Stimulated activated CD8-positive, alpha-beta memory T cell treated with anti-CD3 and anti-CD28 coated beads, Interleukin-7, amount 100 ng/mL, for 1 hour (primary cell): ENCODE data around the gene GPN2.
"Not testable (repeated sequence)": the region's sequence is repeated elsewhere in the genome, so short reads cannot be mapped to it uniquely, and the experiment has no call there.

Experiments
- DNase-seq, 2 donors: peaks; one replicate each; pipeline ENCODE4 v3.0.0-alpha.2; 2020; ENCODE audit warnings: low read depth in 2 of 2

The GPN2 gene

GRCh38 chr1:26900815-26901511, 10.9 kb upstream of the GPN2 start:
- DNase-seq: no peak

DNA sequence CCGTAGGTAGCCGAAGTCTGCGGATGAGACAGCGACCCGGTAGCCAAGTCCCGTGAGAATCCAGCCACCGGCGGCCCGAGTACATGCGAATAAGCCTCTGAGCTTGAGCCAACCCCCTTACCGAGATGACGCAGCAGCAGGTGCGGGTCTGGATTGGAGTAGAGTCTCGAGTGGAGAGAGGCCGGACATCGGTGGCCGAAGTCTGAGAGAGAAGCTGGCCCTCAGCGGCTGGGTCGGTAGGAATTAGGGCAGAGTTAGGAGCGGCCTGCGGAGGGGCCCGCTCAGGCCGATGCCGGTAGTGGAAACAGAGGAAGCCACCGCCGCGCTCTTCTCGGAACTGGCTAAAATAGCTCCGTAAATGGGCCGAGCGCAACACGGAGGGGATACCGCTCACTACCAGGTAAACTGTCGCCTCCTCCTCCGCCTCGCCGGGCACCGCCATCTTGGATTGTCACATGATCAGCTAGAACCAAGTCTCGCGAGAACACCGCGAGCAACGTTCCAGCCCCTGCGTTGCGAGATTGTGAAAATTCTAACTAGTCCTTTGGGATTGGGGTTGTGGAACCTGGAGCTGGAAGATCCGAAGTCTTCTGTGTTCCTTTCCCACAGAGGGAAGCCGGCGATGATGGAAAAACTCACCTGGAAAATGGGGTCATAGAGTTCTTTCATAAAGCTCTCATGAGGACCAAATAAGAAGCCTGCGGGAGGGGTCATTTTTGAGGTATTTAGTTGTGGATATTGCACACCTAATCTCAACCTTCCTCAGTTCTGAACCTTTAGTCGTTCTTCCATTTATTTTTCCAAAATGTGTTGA, 10.1 kb upstream of the GPN2 start, which contains the start of gene GPATCH3:
GPATCH3 (minus strand) TSS at position 467 of the 814 bp plus-strand sequence; CDS start at position 442, 25 bp downstream.
- peak; percentile 67 to 68 for DNase-seq

DNA sequence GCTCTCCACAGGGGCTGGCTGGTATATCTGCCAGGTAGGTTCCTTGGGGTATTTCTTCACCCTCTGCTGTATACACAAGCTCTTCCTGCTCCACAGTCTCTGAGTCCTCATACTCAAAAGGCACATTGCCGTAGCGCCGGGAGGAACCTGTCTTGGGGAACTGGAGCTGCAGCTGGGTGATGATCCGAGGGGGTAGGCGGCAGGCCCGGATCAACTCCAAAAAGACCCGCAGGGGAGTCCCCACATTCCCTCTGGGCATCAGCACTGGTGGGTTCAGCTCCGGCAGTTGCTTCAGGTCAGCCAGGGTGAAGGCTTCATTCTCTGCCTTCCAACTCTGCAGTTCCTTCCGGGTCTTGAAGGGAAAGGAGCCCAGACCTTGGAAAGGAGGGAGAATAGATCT, 7.3 kb upstream of the GPN2 start:
- no peak for DNase-seq

DNA sequence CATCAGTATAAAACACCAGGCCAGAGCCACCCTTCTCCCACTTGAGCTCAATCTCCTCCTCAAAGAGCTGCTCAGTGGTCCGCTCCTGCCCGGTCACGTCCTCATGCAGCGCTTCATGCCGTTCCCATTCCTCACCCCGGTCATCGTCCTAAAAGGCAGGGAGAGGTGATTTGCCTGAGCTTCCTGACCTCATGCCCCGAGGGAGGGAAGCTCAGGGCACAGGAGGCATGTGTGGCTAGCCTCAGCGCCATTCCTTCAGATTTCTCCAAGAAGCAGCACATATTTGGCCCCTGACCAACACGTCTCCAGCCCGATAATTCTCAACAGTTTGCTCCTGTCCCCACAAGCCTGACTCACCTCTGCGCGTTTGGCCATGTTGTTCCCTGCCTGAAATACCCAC, 4.2 kb upstream of the GPN2 start:
- no peak for DNase-seq

DNA sequence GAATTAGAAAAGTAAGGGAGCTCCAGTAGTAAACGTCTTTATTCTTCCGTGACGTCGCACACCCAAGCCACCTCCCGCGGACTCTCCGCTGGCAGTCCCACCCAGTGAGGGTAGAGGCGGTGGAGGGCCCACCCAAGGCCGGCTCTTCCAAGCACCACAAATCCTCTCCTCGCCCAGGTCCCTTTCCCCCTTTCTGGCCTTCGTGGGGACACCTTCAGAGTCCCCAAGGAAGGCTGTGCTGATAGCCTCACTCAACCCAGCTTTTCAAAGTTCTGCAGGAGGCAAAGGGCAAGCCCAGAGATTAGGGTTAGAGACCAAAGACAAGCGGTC, 349 bp upstream of the GPN2 start:
- DNase-seq: no peak

GRCh38 chr1:26888231-26888630, 1.9 kb downstream of the GPN2 start:
- no peak for DNase-seq

DNA sequence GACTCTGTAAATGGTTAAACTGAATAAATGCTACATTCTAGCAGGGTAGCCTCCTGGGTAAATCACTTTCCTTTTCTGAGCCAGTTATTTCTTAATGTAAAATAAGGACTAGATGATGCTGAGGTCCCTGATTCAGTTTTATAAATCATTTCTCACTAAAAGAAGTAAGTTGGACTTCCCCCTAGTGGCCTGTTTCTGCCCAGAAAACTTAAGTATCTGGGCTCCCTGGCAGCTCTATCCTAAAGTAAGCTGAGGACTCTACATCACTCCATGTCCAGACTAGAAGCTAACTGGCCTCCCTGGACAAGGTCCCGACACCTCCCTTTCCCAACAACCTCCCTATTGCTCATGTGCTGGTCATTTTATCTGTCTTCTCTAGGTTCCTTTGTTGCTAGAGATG, 3.0 kb downstream of the GPN2 start:
- no peak for DNase-seq

GRCh38 chr1:26882696-26883463, 7.2 kb downstream of the GPN2 start:
- no peak for DNase-seq

DNA sequence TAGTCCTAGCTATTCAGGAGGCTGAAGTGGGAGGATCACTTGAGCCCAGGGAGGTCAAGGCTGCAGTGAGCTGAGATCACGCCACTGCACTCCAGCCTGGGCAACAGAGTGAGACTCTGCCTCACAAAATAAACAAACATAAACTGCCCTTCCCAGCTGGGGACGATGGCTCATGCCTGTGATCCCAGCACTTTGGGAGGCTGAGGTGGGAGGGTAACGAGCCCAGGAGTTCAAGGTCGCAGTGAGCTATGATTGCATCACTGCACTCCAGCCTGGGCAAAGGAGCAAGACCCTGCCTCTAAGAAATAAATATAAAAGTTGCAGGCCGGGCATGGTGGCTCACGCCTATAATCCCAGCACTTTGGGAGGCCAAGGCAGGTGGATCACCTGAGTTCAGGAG, 8.5 kb downstream of the GPN2 start:
- DNase-seq: not testable (repeated sequence)

- DNase-seq: no peak
These were observed 10.3 kb downstream of the GPN2 start for GRCh38 chr1:26879793-26880192.

DNA sequence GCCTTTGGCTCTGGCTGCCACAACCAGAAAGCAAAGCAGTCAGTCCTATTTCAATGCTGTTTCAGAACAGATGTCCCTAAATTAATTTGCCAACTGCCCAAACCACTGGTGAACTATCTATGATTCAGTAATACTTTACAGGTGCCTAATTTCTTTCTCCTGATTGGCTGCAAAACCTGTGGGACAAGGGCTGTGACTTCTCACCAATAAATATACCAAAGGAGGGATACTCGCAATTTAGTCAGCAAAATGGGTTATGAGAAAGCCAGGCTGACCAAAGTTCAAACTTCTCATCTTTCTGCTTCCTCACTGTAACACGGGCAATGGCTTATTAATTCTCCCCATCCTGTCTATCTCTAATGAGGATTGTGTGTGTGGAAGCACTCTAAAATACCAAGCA, 12.8 kb downstream of the GPN2 start:
- DNase-seq: no peak

DNA sequence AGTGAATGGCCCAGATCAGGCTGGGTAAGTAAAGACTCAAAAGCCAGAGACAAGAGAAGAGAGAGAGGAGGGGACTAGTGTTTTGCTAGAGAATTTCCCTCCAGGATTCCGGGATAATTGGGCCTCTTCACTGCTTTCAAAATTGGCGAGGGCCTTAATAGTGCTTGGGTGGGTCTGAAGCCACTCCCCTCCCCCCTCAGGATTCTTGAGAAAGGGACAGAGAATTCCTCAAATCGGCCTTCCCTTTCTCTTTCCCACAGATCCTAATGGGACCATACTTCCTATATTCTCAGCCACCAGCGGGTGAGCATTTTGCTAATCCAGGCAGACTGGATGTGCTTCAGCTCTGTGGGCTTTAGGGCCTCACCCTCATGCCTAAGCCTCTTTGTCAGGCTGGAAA, 15.2 kb downstream of the GPN2 start:
- DNase-seq: no peak

- not testable (repeated sequence) for DNase-seq
These were observed 17.0 kb downstream of the GPN2 start for GRCh38 chr1:26873097-26873496.

DNA sequence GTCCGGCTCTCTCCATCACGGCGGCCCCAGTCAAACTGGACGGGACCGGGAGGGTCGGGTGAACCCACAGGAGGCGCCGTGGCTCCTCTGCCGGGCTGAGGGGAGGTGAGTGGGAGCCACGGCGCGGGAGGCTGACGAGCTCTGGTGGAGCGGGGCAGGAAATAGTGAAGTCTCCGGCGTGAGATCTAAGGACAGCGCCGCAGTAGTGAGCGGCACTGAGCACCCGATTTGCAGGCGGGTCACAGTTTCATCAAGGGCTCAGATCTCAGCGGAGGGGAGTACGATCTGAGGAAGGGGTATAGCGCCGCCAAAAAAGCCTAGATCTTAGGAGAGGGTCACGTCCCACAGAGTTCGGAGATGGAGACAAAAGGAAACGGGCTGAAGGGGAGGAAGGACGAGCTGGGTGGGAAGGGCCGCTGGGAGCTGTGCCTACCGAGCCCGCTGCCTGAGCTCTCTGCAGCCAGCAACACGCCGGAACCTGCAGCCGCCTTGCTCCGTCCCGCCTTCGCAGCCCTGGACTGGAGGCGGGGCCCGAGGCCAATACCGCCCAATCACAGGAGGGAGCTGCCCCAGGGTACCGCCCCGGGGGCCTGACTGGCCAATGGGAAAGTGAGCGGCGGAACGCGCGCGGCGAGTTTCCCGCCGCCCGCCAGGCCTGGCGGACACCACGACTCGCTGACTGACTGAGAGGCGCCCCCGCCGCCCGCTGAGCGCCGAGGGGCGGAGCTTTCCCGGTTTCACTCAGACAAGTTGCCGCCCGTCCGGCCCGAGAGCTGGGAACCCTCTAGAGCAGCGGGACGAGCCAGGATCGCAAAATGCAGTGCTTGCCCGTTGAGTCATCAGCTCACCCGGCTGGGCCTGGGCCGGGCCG, 25.2 kb downstream of the GPN2 start:
- DNase-seq: peak; percentile 85 to 91

GRCh38 chr1:26863685-26864077, 26.4 kb downstream of the GPN2 start:
- DNase-seq: no peak

DNA sequence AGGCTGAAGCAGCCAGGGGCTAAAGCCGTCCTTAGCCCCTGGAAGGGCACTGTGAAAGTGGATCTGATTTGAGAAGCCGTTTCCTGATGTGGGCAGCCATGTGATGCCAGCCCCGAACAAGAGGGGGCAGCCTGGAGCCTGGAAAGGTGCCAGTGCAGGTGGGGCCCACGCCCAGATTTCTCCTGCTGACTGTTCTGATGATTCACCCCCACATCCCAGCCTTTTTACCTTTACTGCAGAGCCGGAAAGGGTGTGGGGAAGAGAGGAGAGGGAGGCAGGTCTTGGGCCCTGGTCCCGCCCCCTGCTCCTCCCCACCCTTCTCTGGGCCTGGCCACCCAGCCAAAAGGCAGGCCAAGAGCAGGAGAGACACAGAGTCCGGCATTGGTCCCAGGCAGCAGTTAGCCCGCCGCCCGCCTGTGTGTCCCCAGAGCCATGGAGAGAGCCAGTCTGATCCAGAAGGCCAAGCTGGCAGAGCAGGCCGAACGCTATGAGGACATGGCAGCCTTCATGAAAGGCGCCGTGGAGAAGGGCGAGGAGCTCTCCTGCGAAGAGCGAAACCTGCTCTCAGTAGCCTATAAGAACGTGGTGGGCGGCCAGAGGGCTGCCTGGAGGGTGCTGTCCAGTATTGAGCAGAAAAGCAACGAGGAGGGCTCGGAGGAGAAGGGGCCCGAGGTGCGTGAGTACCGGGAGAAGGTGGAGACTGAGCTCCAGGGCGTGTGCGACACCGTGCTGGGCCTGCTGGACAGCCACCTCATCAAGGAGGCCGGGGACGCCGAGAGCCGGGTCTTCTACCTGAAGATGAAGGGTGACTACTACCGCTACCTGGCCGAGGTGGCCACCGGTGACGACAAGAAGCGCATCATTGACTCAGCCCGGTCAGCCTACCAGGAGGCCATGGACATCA, 27.1 kb downstream of the GPN2 start, which contains the start of gene SFN:
SFN (plus strand) TSS at position 369 of the 904 bp plus-strand sequence; CDS start at position 433, 64 bp downstream.
- DNase-seq: no peak

DNA sequence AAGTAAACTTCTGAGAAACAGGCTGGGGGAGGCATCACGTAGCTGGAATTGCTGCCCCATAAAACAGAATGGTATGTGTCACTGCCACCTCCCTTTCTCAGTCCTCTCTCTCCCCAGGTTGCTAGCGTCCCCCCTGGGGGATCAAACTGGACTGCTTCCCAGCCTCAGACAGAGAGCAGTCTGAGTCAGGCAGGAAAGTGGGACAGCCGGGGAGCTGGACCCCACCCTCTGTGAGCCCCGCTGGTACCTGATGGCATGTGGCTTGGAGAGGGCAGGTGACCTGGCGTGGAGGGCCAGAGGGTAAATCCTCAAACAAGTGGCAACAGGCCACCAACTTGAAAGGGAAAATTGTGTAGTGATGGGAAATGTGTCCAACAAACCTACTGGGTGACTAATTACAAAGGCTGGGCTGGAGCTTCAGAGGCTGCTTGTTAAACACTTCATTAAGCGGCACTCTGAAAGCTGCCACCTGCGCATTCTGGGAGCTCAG, 28.1 kb downstream of the GPN2 start:
- DNase-seq: no peak

- no peak for DNase-seq
These were observed 28.8 kb downstream of the GPN2 start for GRCh38 chr1:26861286-26861701.

DNA sequence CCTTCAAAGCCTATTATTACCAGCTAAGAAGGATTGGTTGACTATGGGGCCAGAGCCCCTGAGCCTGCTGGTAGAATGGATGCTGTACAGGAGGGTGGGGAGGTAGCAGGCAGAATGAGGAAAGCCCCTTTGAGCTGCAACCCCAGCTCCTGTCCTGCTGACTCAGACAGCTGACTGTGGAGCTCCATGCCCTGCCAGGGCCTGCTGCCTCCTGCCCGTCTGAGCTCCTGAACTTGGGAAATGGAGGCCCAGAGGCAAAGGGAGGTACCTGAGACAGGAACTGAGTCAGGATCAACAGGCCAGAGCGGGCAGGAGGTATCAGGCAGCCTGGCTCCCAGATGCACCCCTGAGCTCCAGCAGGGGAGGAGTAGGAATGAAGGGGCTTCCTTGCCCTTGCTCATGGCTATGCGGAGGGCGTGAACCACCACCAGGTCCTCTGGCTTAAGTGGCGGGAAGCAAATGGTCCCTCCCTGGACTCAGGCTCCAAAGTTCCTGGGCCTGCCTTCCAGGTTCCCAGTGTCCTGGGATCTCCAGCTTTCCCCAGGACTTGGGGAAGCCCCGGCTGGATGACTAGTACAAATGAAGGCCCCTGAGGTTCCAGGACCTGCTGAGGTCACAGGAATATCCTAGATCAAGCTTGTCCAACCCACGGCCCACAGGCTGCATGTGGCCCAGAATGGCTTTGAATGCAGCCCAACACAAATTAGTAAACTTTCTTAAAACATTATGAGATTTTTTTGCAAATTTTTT, 31.0 kb downstream of the GPN2 start:
- DNase-seq: no peak
